ENCODE results near the gene JOSD2. TPM values are rescaled to one million over a fixed set of nuclear protein-coding genes. Genes with fewer than 3 reads are reported as not detected.

The JOSD2 gene
- total and polyA plus RNA-seq, 2 of the 4 experiments (the other 2 are of a cell fraction): 12.2 to 54.1 TPM

GRCh38 chr19:50518091-50519005 lies 7.4 kb upstream of the JOSD2 start (continued):
- TF ChIP-seq FOS (IDR thresholded peaks at IDR 0.05; ENCODE audit: low read depth, low read length): no peak

- DNase-seq: no peak
- intact Hi-C loops (cut with micrococcal nuclease): no loop called here
- dilution Hi-C loops (cut with HindIII; ENCODE audit: low sequenced_read_pairs, unreplicated experiment): no loop called here
- H3K27me3 ChIP-seq (ENCODE audit: control insufficient read depth, insufficient read depth, low read length): no peaks in the 10 kb centered on the region
- H2AFZ ChIP-seq (replicated peaks; ENCODE audit: low read length, poor library complexity): no peak overlapping the region
- WGBS, 2 experiments (ENCODE audit: extremely low coverage in 2 of 2, insufficient read length in 1 of 2): 97% methylated on average over 19 of the region's 37 CpGs; no CpG with 5 or more reads in 1 of the 2 experiments
- no peak overlapping the region for H2AK9ac ChIP-seq (replicated peaks; ENCODE audit: low read depth, low read length, poor library complexity)
- no peak overlapping the region for H4K91ac ChIP-seq (ENCODE audit: insufficient read depth, low read depth, low read length)
- H3K4me3 ChIP-seq (ENCODE audit: insufficient read depth, low read depth, low read length): no peak overlapping the region
- no peak overlapping the region for H2BK15ac ChIP-seq (ENCODE audit: low read depth, low read length)
- in situ Hi-C loops (cut with MboI; ENCODE audit: low sequenced_read_pairs): no loop called here
- no peaks in the 10 kb centered on the region for H3K79me1 ChIP-seq (ENCODE audit: low read depth in 1 of 2, low read length in 2 of 2)
- no peak overlapping the region for H4K8ac ChIP-seq (ENCODE audit: low read depth in 2 of 2, low read length in 2 of 2)
- H2BK5ac ChIP-seq (ENCODE audit: low read depth, low read length, poor library complexity, severe bottlenecking): no peak overlapping the region
- H3K36me3 ChIP-seq (ENCODE audit: control insufficient read depth, insufficient read depth, low read length): no peaks in the 10 kb centered on the region
- H3K4me1 ChIP-seq (ENCODE audit: control insufficient read depth, insufficient read depth, low read length): no peaks in the 10 kb centered on the region
- CTCF ChIA-PET: no interaction called here
- no peak overlapping the region for H3K23ac ChIP-seq (ENCODE audit: low read depth, low read length)
- H2BK120ac ChIP-seq (ENCODE audit: low read depth, low read length): no peak overlapping the region
- no peak overlapping the region for H3K27ac ChIP-seq (ENCODE audit: insufficient read depth, low read length)
- H4K20me1 ChIP-seq (ENCODE audit: insufficient read depth, low read length): no peaks in the 10 kb centered on the region
- no peak for ATAC-seq (ENCODE audit: low read depth)
- no peak overlapping the region for H4K5ac ChIP-seq (ENCODE audit: low read depth, low read length)
- H3K14ac ChIP-seq (replicated peaks; ENCODE audit: low read depth, low read length): no peak overlapping the region
- no peak overlapping the region for H3K4ac ChIP-seq (ENCODE audit: low read depth, low read length)
- H2BK20ac ChIP-seq (ENCODE audit: low read depth, low read length): no peak overlapping the region
- no peak overlapping the region for H2AK5ac ChIP-seq (ENCODE audit: low read depth, low read length)
- H3K9ac ChIP-seq (ENCODE audit: low read depth, low read length): no peak overlapping the region
- H3K56ac ChIP-seq (ENCODE audit: extremely low read depth, insufficient read depth, low read length): no peak overlapping the region
- no peaks in the 10 kb centered on the region for H3K9me3 ChIP-seq (ENCODE audit: control insufficient read depth, insufficient read depth, low read length)
- POLR2A ChIA-PET (ENCODE audit: unreplicated experiment): no interaction called here
- no peaks in the 10 kb centered on the region for H3K9me1 ChIP-seq (ENCODE audit: insufficient read depth, low read length)
- TF ChIP-seq SMC3 (IDR thresholded peaks at IDR 0.05; ENCODE audit: low read depth, low read length): no peak
- no peak for TF ChIP-seq POLR2A (IDR thresholded peaks at IDR 0.05; ENCODE audit: low read depth, low read length)
- TF ChIP-seq MAZ (IDR thresholded peaks at IDR 0.05; ENCODE audit: borderline replicate concordance, low read depth, low read length): no peak
- no peak for TF ChIP-seq FOS (IDR thresholded peaks at IDR 0.05; ENCODE audit: low read depth, low read length)
- no peak for TF ChIP-seq RCOR1 (IDR thresholded peaks at IDR 0.05; ENCODE audit: insufficient replicate concordance, low read length)
- TF ChIP-seq CTCF (conservative IDR thresholded peaks at IDR 0.05; ENCODE audit: low read depth, low read length): no peak
- TF ChIP-seq RAD21 (IDR thresholded peaks at IDR 0.05; ENCODE audit: low read length): no peak
- TF ChIP-seq CHD1 (IDR thresholded peaks at IDR 0.05; ENCODE audit: low read depth, low read length): no peak
- TF ChIP-seq RFX5 (IDR thresholded peaks at IDR 0.05; ENCODE audit: low read depth, low read length): no peak
- TF ChIP-seq, protein P1, sequence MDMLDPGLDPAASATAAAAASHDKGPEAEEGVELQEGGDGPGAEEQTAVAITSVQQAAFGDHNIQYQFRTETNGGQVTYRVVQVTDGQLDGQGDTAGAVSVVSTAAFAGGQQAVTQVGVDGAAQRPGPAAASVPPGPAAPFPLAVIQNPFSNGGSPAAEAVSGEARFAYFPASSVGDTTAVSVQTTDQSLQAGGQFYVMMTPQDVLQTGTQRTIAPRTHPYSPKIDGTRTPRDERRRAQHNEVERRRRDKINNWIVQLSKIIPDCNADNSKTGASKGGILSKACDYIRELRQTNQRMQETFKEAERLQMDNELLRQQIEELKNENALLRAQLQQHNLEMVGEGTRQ (IDR thresholded peaks at IDR 0.05; ENCODE audit: low read depth, low read length): no peak
- TF ChIP-seq CEBPB (IDR thresholded peaks at IDR 0.05; ENCODE audit: low read depth, low read length): no peak
- no TSS peak for BruUV-seq (replicated peaks)
- no peak overlapping the region for H3K4me2 ChIP-seq (ENCODE audit: low read depth, low read length)
- no peak overlapping the region for H3K18ac ChIP-seq (ENCODE audit: low read depth, low read length)
These were observed 6.7 kb upstream of the JOSD2 start for GRCh38 chr19:50517704-50518075.

All from IMR-90 (cell line).